MM.1S (cell line): ENCODE results near the gene GGA2.

Source experiments
- DNase-seq: peaks from one replicate; pipeline ENCODE4 v3.0.0-alpha.2; 2015
- H2AFZ ChIP-seq: fragments of 300-600 bp; sonication (generic); 2 replicates; pipeline ENCODE4 v1.6.0; 2016; ENCODE audit warnings: antibody characterized with exemption, low read length
- H3F3A ChIP-seq: fragments of 300-600 bp; sonication (generic); 2 replicates; pipeline ENCODE4 v1.6.1; 2016; ENCODE audit warnings: mild to moderate bottlenecking, antibody characterized with exemption, low read length, moderate library complexity, mixed read lengths; ENCODE audit not compliant: insufficient read depth
- H3K27ac ChIP-seq: fragments of 300-600 bp; sonication (generic); 2 replicates; pipeline ENCODE4 v1.5.1; 2016; ENCODE audit warnings: mild to moderate bottlenecking, low read length
- H3K27me3 ChIP-seq: fragments of 300-600 bp; sonication (generic); replicated peaks from 2 replicates; pipeline ENCODE4 v1.6.0; 2016; ENCODE audit warnings: low read length; ENCODE audit not compliant: insufficient read depth
- H3K36me3 ChIP-seq: fragments of 300-600 bp; sonication (generic); replicated peaks from 2 replicates; pipeline ENCODE4 v1.6.1; 2016; ENCODE audit warnings: mild to moderate bottlenecking, low read length, mixed read lengths; ENCODE audit not compliant: insufficient read depth
- H3K4me1 ChIP-seq: fragments of 300-600 bp; sonication (generic); 2 replicates; pipeline ENCODE4 v1.6.1; 2016; ENCODE audit warnings: low read length, mixed read lengths
- H3K4me2 ChIP-seq: fragments of 300-600 bp; sonication (generic); 2 replicates; pipeline ENCODE4 v1.6.0; 2016; ENCODE audit warnings: low read depth, low read length
- H3K4me3 ChIP-seq: fragments of 300-600 bp; sonication (generic); 2 replicates; pipeline ENCODE4 v1.5.1; 2016; ENCODE audit warnings: low read length, mixed read lengths
- H3K79me2 ChIP-seq: fragments of 300-600 bp; sonication (generic); 2 replicates; pipeline ENCODE4 v1.6.1; 2016; ENCODE audit warnings: mixed run types, low read length, mixed read lengths
- H3K9ac ChIP-seq: fragments of 300-600 bp; sonication (generic); 2 replicates; pipeline ENCODE4 v1.6.1; 2016; ENCODE audit warnings: low read length, mixed read lengths
- H3K9me2 ChIP-seq: fragments of 300-600 bp; sonication (generic); replicated peaks from 2 replicates; pipeline ENCODE4 v1.6.1; 2016; ENCODE audit warnings: mild to moderate bottlenecking, low read length, mixed read lengths; ENCODE audit not compliant: insufficient read depth
- H3K9me3 ChIP-seq: fragments of 300-600 bp; sonication (generic); replicated peaks from 2 replicates; pipeline ENCODE4 v1.6.1; 2016; ENCODE audit warnings: mild to moderate bottlenecking, low read length, mixed read lengths; ENCODE audit not compliant: insufficient read depth
- H4K20me1 ChIP-seq: fragments of 300-600 bp; sonication (generic); 2 replicates; pipeline ENCODE4 v1.6.1; 2016; ENCODE audit warnings: mild to moderate bottlenecking, low read length, moderate library complexity, mixed read lengths; ENCODE audit not compliant: insufficient read depth
- EZH2 ChIP-seq: fragments of 300-600 bp; sonication (generic); optimal IDR thresholded peaks from 2 replicates; pipeline ENCODE3; 2017; ENCODE audit warnings: low read depth, mild to moderate bottlenecking, antibody characterized with exemption, low read length, mixed read lengths
- EZH2phosphoT487 ChIP-seq: fragments of 300-600 bp; sonication (generic); IDR thresholded peaks from 2 replicates; pipeline ENCODE4 v1.6.1; 2018; ENCODE audit warnings: antibody characterized with exemption, low read length
- TF ChIP-seq, protein P1 (sequence below): fragments of 300-600 bp; sonication (generic); IDR thresholded peaks from 2 replicates; pipeline ENCODE4 v1.5.1; 2016; ENCODE audit warnings: antibody characterized with exemption, low read length, mixed read lengths

Gene GGA2

GRCh38 chr16:23527961-23528643, 17.8 kb upstream of the GGA2 start:
- H3K4me1 ChIP-seq = no peaks in the 10 kb centered on the region
- H3K27me3 ChIP-seq = no peaks in the 10 kb centered on the region
- no peak overlapping the region for H3K27ac ChIP-seq
- H3K4me3 ChIP-seq = no peak overlapping the region
- H3K9me3 ChIP-seq = no peaks in the 10 kb centered on the region
- TF ChIP-seq EZH2phosphoT487 = no peak
- no peak for TF ChIP-seq EZH2
- TF ChIP-seq, protein P1, sequence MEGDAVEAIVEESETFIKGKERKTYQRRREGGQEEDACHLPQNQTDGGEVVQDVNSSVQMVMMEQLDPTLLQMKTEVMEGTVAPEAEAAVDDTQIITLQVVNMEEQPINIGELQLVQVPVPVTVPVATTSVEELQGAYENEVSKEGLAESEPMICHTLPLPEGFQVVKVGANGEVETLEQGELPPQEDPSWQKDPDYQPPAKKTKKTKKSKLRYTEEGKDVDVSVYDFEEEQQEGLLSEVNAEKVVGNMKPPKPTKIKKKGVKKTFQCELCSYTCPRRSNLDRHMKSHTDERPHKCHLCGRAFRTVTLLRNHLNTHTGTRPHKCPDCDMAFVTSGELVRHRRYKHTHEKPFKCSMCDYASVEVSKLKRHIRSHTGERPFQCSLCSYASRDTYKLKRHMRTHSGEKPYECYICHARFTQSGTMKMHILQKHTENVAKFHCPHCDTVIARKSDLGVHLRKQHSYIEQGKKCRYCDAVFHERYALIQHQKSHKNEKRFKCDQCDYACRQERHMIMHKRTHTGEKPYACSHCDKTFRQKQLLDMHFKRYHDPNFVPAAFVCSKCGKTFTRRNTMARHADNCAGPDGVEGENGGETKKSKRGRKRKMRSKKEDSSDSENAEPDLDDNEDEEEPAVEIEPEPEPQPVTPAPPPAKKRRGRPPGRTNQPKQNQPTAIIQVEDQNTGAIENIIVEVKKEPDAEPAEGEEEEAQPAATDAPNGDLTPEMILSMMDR = no peak
- H3K36me3 ChIP-seq = 0 out of 2 replicates have a peak, but pooled peaks cover 9% of the 10 kb centered on the region
- no peak overlapping the region for H3K4me2 ChIP-seq
- H4K20me1 ChIP-seq = no peaks in the 10 kb centered on the region
- no peaks in the 10 kb centered on the region for H3F3A ChIP-seq
- DNase-seq = no peak
- no peaks in the 10 kb centered on the region for H3K79me2 ChIP-seq
- no peaks in the 10 kb centered on the region for H3K9me2 ChIP-seq
- H3K9ac ChIP-seq = no peak overlapping the region
- no peak overlapping the region for H2AFZ ChIP-seq

DNA sequence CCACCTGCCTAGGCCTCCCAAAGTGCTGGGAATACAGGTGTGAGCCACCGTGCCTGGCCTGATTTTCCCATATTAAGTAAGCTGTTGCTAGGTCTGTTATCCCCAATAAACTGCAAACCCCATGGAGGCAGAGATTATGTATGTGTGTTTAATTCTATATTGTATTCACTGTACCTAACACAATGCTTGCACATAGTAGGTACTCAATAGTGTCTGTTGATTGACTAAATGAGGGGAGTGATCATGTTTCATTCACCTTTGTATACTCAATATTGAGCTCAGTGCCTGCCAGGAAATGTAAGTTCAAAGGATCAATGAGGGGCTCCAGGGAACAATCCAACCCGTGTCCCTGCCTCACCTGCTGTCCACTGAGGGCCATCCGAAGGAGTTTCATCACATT, 14.6 kb upstream of the GGA2 start:
- Histone ChIP-seq H3K27me3 (no peaks in the 10 kb centered on the region), H3K4me3 (no peak overlapping the region), H3K9me3 (no peaks in the 10 kb centered on the region), H3K79me2 (no peaks in the 10 kb centered on the region), H3K4me2 (no peak overlapping the region), H4K20me1 (no peaks in the 10 kb centered on the region), H3K9ac (no peak overlapping the region), H2AFZ (no peak overlapping the region), H3K27ac (no peak overlapping the region), H3K36me3 (0 out of 2 replicates have a peak, but pooled peaks cover 9% of the 10 kb centered on the region), H3F3A (no peaks in the 10 kb centered on the region), H3K4me1 (no peaks in the 10 kb centered on the region), H3K9me2 (no peaks in the 10 kb centered on the region)
- TF ChIP-seq EZH2phosphoT487 = no peak
- DNase-seq = no peak

GRCh38 chr16:23523876-23524385, 13.6 kb upstream of the GGA2 start:
- H3F3A ChIP-seq = no peaks in the 10 kb centered on the region
- no peaks in the 10 kb centered on the region for H4K20me1 ChIP-seq
- H3K27ac ChIP-seq = no peak overlapping the region
- H3K79me2 ChIP-seq = no peaks in the 10 kb centered on the region
- no peak overlapping the region for H3K4me2 ChIP-seq
- H3K9ac ChIP-seq = no peak overlapping the region
- no peaks in the 10 kb centered on the region for H3K9me2 ChIP-seq
- H3K4me1 ChIP-seq = no peaks in the 10 kb centered on the region
- TF ChIP-seq EZH2phosphoT487 (no peak), EZH2 (no peak)
- TF ChIP-seq, protein P1 = no peak
- H3K36me3 ChIP-seq = 0 out of 2 replicates have a peak, but pooled peaks cover 13% of the 10 kb centered on the region
- no peak overlapping the region for H2AFZ ChIP-seq
- no peaks in the 10 kb centered on the region for H3K9me3 ChIP-seq
- H3K27me3 ChIP-seq = no peaks in the 10 kb centered on the region
- no peak overlapping the region for H3K4me3 ChIP-seq
- no peak for DNase-seq

GRCh38 chr16:23523321-23523720, 13.0 kb upstream of the GGA2 start:
- H3K27me3 ChIP-seq = no peaks in the 10 kb centered on the region
- no peaks in the 10 kb centered on the region for H3K79me2 ChIP-seq
- no peak overlapping the region for H3K27ac ChIP-seq
- TF ChIP-seq EZH2phosphoT487 = no peak
- TF ChIP-seq, protein P1 = no peak
- no peak for TF ChIP-seq EZH2
- H3F3A ChIP-seq = no peaks in the 10 kb centered on the region
- H2AFZ ChIP-seq = no peak overlapping the region
- H3K4me1 ChIP-seq = no peaks in the 10 kb centered on the region
- no peak overlapping the region for H3K4me2 ChIP-seq
- DNase-seq = no peak
- no peaks in the 10 kb centered on the region for H4K20me1 ChIP-seq
- H3K9me3 ChIP-seq = no peaks in the 10 kb centered on the region
- no peak overlapping the region for H3K9ac ChIP-seq
- H3K9me2 ChIP-seq = no peaks in the 10 kb centered on the region
- H3K36me3 ChIP-seq = 0 out of 2 replicates have a peak, but pooled peaks cover 13% of the 10 kb centered on the region
- no peak overlapping the region for H3K4me3 ChIP-seq
